ENCODE measurements around the gene DCAF6.

DCAF6 gene

DNA sequence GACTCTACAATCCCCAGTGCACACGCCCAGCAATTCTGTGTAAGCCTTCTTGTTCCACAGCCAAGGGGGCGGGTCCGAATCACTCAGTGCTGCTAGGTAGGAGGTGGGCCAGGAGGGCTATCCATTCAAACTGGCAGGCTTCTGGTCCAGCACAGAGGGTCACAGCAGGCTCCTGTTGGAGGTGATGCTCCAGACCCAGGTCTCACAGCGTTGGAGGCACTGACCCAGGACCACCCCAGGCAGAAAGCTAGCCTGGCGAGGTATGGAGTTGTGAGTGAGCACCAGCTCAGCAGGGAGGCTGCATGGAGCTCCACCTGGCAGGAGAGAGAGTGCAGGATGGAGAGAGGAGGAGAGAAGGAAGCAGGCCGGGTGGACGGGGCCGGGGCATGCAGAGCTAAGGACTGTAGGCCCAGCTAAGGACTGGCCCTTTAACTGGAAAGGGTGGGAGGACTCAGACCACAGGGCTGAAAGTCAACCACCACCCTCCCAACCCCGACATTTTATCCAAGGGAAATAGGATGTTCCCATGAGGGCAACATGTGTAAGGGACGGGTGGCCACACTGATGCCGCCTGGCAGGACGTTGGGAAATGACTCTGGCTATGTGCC is 161.5 kb downstream of the DCAF6 start:
- Histone ChIP-seq H3K36me3 (ENCODE audit: control insufficient read depth in 1 of 2, insufficient read depth in 2 of 2, low read length in 2 of 2) (peaks cover 0 to 23% of the 10 kb centered on the region in 2 donors), H3K27ac (ENCODE audit: low read length) (no peak overlapping the region), H3K4me3 (ENCODE audit: low read depth in 1 of 2, low read length in 2 of 2) (no peak overlapping the region), H3K27me3 (ENCODE audit: low read depth, low read length) (no peaks in the 10 kb centered on the region), H3K4me1 (ENCODE audit: control insufficient read depth in 1 of 2, insufficient read depth in 2 of 2, low read length in 2 of 2) (peaks cover 0 to 12% of the 10 kb centered on the region in 2 donors), H3K9me3 (ENCODE audit: control insufficient read depth in 1 of 2, low read length in 2 of 2) (no peaks in the 10 kb centered on the region)

DNA sequence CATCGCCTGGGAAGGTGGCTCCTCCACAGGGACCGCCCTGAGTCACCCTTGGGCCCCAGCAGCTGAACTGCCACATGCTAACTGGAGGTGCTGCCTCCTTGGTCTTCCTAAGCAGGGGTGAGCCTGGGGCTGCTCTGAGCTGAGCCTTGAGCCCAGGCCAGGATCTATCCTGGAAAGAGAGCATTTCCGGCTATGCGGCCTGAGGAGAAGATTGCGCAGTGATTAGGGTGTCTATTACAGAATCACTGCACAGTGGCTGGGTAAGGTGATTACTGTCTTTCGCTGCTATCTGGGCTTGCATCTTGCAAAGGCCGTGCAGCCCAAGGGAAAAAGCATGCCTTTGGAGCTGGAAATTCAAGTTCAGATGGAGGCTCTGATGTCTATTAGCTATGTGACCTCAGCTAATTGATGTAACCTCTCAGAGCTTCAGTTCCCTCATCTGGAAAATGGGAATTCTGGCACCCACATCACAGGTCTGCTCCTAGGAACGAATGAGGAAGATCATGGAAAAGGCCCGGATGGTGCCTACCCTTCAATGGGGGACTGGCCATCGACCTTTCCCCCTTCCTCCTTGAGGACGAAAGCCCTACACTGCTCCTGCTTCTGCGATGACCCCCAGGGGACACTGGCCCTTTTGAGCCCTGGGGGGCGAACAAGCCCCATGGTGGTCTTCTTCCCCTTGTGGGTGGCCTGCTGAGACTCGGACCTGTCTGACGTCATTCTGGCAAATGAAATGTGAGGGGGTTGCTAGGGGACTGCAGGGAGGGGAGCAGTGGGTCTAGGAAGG is 162.2 kb downstream of the DCAF6 start:
- Histone ChIP-seq H3K27ac (ENCODE audit: low read length) (no peak overlapping the region), H3K27me3 (ENCODE audit: low read depth, low read length) (no peaks in the 10 kb centered on the region), H3K4me1 (ENCODE audit: control insufficient read depth in 1 of 2, insufficient read depth in 2 of 2, low read length in 2 of 2) (peaks cover 0 to 12% of the 10 kb centered on the region in 2 donors), H3K4me3 (ENCODE audit: low read depth in 1 of 2, low read length in 2 of 2) (no peak overlapping the region), H3K9me3 (ENCODE audit: control insufficient read depth in 1 of 2, low read length in 2 of 2) (no peaks in the 10 kb centered on the region), H3K36me3 (ENCODE audit: control insufficient read depth in 1 of 2, insufficient read depth in 2 of 2, low read length in 2 of 2) (peaks cover 0 to 26% of the 10 kb centered on the region in 2 donors)

DNA sequence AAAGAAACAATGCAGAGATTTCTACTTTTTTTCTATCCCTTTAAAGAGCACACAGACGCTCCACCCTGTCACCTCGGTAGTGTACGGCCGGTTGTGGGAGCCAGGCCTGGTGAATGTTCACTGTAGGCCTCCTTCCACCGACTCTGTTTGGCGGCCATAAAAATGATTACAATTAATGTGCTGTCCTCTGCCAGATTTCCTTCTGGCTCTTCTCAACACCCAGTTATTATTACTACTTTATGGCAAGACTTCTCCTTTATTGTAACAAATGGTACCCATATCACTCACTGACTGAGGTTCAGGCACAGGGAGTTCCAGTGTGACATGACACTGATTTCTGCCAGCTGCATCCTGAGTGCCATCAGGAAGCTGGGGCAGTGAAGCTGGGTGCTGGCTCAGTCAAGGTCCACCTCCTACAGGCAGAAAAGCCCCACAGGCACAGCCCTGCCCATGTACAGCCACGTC is 162.9 kb downstream of the DCAF6 start:
- H3K36me3 ChIP-seq (ENCODE audit: control insufficient read depth in 1 of 2, insufficient read depth in 2 of 2, low read length in 2 of 2): peaks cover 0 to 29% of the 10 kb centered on the region in 2 donors
- H3K4me1 ChIP-seq (ENCODE audit: control insufficient read depth in 1 of 2, insufficient read depth in 2 of 2, low read length in 2 of 2): peaks cover 0 to 12% of the 10 kb centered on the region in 2 donors
- no peak overlapping the region for H3K27ac ChIP-seq (ENCODE audit: low read length)
- H3K4me3 ChIP-seq (ENCODE audit: low read depth in 1 of 2, low read length in 2 of 2): no peak overlapping the region
- no peaks in the 10 kb centered on the region for H3K9me3 ChIP-seq (ENCODE audit: control insufficient read depth in 1 of 2, low read length in 2 of 2)
- H3K27me3 ChIP-seq (ENCODE audit: low read depth, low read length): no peaks in the 10 kb centered on the region

DNA sequence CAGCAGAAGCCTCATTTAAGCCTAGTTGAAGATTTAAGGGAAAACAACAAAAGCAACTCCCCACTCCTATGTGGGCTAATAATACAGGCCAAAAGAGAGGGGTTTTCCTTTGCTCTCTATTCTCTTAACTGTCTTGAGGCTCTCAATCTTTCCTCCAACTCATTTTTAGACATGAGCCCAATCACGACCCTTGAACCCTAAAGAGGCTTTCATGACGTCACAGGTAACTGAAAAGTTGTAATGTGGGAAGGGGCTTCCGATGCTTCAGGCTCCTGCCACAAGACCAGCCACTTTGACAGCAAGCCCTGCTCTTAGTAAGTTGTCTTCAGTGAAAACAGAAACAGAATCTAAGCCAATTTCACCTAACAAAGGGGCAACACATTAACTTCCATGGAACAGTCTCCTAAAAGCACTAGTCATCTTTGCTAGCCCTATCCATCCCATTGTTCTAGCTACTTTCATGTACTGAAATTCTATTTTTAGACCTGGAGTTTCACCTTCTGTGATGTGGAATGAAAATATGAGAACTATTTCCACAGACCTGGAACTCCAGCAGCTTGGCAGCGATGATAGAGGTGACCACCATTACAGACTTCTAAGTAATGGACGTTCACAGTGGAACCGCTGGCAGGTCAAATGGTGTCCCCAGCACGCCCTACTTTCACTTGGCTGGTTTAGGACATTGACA is 164.0 kb downstream of the DCAF6 start:
- Histone ChIP-seq H3K27me3 (ENCODE audit: low read depth, low read length) (no peaks in the 10 kb centered on the region), H3K36me3 (ENCODE audit: control insufficient read depth in 1 of 2, insufficient read depth in 2 of 2, low read length in 2 of 2) (peaks cover 0 to 33% of the 10 kb centered on the region in 2 donors)

DNA sequence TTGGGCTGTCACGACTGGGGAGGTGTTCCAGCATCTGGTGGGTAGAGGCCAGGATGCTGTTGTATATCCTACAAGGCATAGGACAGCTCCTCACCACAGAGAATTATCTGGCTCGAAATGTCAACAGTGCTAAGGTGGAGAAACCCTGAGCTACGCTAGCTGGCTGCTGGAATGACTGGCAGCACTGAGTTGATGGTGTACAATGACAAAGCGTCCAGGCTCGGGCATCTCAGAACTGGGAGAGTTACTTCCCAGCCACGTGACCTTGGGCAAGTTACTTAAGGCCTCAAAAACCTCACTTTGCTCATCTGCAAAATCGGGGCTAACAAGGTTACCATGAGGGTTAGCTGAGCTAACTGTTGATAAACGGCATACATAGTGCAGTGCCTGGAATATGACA is 164.9 kb downstream of the DCAF6 start:
- Histone ChIP-seq H3K36me3 (ENCODE audit: control insufficient read depth in 1 of 2, insufficient read depth in 2 of 2, low read length in 2 of 2) (peaks cover 0 to 29% of the 10 kb centered on the region in 2 donors), H3K4me1 (ENCODE audit: control insufficient read depth in 1 of 2, insufficient read depth in 2 of 2, low read length in 2 of 2) (peaks cover 0 to 12% of the 10 kb centered on the region in 2 donors)

More for the DNA sequence above, 164.0 kb downstream of the DCAF6 start:
- Histone ChIP-seq H3K27ac (ENCODE audit: low read length) (no peak overlapping the region), H3K4me1 (ENCODE audit: control insufficient read depth in 1 of 2, insufficient read depth in 2 of 2, low read length in 2 of 2) (peaks cover 0 to 12% of the 10 kb centered on the region in 2 donors), H3K4me3 (ENCODE audit: low read depth in 1 of 2, low read length in 2 of 2) (no peak overlapping the region), H3K9me3 (ENCODE audit: control insufficient read depth in 1 of 2, low read length in 2 of 2) (no peaks in the 10 kb centered on the region)

DNA sequence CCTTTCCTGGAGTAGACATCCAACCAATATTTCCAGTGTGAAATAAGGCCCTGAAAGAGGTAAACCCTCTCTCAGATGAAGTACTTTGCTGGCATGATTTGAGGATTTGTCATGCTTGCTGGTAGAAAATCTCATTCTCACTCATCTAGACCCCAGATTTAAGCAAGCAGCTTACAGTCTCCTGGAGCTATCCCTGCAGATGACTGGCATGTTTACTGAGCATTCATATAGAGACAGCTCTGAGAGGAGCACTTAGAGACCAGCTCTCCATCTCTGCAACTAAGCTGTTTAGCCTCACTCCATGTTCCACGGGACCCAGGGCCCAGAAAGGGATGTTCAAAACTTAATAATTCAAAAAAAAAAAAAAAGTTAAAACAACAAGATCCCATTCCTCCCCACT is 166.0 kb downstream of the DCAF6 start:
- Histone ChIP-seq H3K4me3 (ENCODE audit: low read depth in 1 of 2, low read length in 2 of 2) (no peak overlapping the region), H3K36me3 (ENCODE audit: control insufficient read depth in 1 of 2, insufficient read depth in 2 of 2, low read length in 2 of 2) (peaks cover 0 to 20% of the 10 kb centered on the region in 2 donors)

More for the DNA sequence above, 164.9 kb downstream of the DCAF6 start:
- no peak overlapping the region for H3K4me3 ChIP-seq (ENCODE audit: low read depth in 1 of 2, low read length in 2 of 2)
- H3K27ac ChIP-seq (ENCODE audit: low read length): no peak overlapping the region
- H3K9me3 ChIP-seq (ENCODE audit: control insufficient read depth in 1 of 2, low read length in 2 of 2): no peaks in the 10 kb centered on the region
- H3K27me3 ChIP-seq (ENCODE audit: low read depth, low read length): no peaks in the 10 kb centered on the region

DNA sequence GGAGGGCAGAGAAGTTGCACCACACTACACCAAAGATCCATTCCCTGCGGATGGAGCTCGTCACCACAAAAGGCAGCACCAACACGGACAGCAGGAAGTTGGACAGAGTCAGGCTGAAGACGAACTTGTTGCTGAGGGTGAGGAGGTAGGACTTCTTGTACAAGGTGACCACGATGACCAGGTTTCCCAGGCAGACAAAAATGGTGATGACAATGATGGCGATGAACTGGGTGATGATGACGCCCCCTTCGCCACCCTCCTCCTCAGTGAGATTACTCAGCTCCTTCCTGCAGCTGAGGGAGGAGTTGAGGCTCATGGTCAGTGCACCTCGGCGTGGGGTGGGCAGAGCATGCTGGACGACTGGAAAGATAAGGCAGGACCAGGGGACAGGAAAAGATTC is 168.1 kb downstream of the DCAF6 start:
- peaks cover 0 to 19% of the 10 kb centered on the region in 2 donors for H3K36me3 ChIP-seq (ENCODE audit: control insufficient read depth in 1 of 2, insufficient read depth in 2 of 2, low read length in 2 of 2)
- no peaks in the 10 kb centered on the region for H3K9me3 ChIP-seq (ENCODE audit: control insufficient read depth in 1 of 2, low read length in 2 of 2)
- peaks cover 0 to 1% of the 10 kb centered on the region in 2 donors for H3K4me1 ChIP-seq (ENCODE audit: control insufficient read depth in 1 of 2, insufficient read depth in 2 of 2, low read length in 2 of 2)
- no peak overlapping the region for H3K27ac ChIP-seq (ENCODE audit: low read length)
- no peaks in the 10 kb centered on the region for H3K27me3 ChIP-seq (ENCODE audit: low read depth, low read length)
- H3K4me3 ChIP-seq (ENCODE audit: low read depth in 1 of 2, low read length in 2 of 2): no peak overlapping the region

More for the DNA sequence above, 166.0 kb downstream of the DCAF6 start:
- peaks cover 0 to 12% of the 10 kb centered on the region in 2 donors for H3K4me1 ChIP-seq (ENCODE audit: control insufficient read depth in 1 of 2, insufficient read depth in 2 of 2, low read length in 2 of 2)
- H3K9me3 ChIP-seq (ENCODE audit: control insufficient read depth in 1 of 2, low read length in 2 of 2): no peaks in the 10 kb centered on the region
- H3K27me3 ChIP-seq (ENCODE audit: low read depth, low read length): no peaks in the 10 kb centered on the region
- H3K27ac ChIP-seq (ENCODE audit: low read length): no peak overlapping the region

DNA sequence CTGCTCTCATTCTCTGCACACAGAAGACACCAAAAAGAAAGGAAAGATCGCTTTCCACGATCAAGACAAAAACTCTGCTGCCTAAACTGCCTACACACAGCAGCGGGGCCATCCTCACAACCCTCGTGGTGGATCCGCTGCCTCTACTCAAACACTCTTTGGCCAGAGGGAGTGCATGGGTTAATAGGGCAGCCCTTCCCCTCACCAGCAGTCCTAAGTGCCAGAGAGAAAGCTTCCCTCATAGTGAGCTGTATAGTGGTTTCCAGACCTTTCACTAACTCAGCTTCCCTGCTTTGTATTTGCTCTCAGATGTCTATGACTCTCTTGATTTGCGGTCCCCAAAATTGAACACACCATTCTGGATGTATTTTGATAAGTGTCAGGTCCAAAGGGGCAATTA is 169.4 kb downstream of the DCAF6 start:
- peaks cover 0 to 20% of the 10 kb centered on the region in 2 donors for H3K36me3 ChIP-seq (ENCODE audit: control insufficient read depth in 1 of 2, insufficient read depth in 2 of 2, low read length in 2 of 2)
- no peak overlapping the region for H3K4me3 ChIP-seq (ENCODE audit: low read depth in 1 of 2, low read length in 2 of 2)
- no peaks in the 10 kb centered on the region for H3K27me3 ChIP-seq (ENCODE audit: low read depth, low read length)
- H3K27ac ChIP-seq (ENCODE audit: low read length): no peak overlapping the region
- no peaks in the 10 kb centered on the region for H3K9me3 ChIP-seq (ENCODE audit: control insufficient read depth in 1 of 2, low read length in 2 of 2)
- H3K4me1 ChIP-seq (ENCODE audit: control insufficient read depth in 1 of 2, insufficient read depth in 2 of 2, low read length in 2 of 2): no peaks in the 10 kb centered on the region

DNA sequence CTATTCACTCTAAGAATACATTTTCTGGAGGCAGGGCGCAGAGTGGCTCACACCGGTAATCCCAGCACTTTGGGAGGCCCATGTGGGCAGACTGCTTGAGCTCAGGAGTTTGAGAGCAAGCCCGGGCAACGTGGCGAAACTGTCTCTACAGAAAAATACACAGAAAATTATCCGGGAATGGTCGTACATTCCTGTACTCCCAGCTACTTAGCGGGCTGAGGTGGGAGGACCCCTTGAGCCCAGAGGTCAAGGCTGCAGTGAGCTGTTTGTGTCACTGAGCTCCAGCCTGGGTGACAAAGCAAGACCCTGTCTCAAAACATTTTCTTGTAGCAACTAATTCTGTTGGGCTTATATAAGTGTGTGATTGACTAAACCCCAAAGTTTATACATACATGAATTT is 169.8 kb downstream of the DCAF6 start:
- no peaks in the 10 kb centered on the region for H3K4me1 ChIP-seq (ENCODE audit: control insufficient read depth in 1 of 2, insufficient read depth in 2 of 2, low read length in 2 of 2)

DNA sequence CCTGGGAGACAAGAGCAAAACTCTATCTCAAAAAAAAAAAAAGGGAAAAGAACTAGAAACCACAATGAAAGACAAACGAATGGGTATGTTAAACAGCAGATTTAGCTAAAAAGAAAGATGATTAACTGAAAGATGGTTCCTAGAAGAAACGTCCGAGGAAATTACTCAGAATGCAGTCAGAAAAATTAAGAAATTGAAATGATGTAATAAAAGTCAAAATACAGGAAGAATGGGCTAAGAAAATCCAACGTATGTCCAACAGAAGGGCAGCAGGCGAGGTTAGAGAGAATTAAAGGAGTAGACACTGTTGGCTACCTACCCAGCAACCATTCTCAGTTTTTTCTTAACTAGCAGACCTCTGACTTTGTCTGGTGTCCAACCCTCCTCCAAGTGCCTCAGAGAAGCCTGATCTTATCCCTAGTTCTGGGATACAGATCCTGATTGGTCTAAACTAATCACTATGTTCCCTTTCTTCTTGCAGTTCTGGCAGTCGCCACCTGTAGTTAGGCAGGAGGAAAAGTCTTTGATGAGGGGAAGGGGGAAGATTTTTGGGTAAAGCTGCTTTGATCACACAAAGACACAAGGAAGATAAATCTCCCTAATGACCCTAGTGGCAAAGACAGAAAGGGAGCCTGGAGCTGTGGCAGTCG is 174.5 kb downstream of the DCAF6 start:
- H3K27me3 ChIP-seq (ENCODE audit: low read depth, low read length): no peaks in the 10 kb centered on the region
- no peak overlapping the region for H3K4me3 ChIP-seq (ENCODE audit: low read depth in 1 of 2, low read length in 2 of 2)
- no peaks in the 10 kb centered on the region for H3K9me3 ChIP-seq (ENCODE audit: control insufficient read depth in 1 of 2, low read length in 2 of 2)
- no peaks in the 10 kb centered on the region for H3K4me1 ChIP-seq (ENCODE audit: control insufficient read depth in 1 of 2, insufficient read depth in 2 of 2, low read length in 2 of 2)
- peaks cover 0 to 11% of the 10 kb centered on the region in 2 donors for H3K36me3 ChIP-seq (ENCODE audit: control insufficient read depth in 1 of 2, insufficient read depth in 2 of 2, low read length in 2 of 2)
- H3K27ac ChIP-seq (ENCODE audit: low read length): no peak overlapping the region

More for the DNA sequence above, 169.8 kb downstream of the DCAF6 start:
- H3K27ac ChIP-seq (ENCODE audit: low read length): no peak overlapping the region
- H3K9me3 ChIP-seq (ENCODE audit: control insufficient read depth in 1 of 2, low read length in 2 of 2): no peaks in the 10 kb centered on the region
- H3K27me3 ChIP-seq (ENCODE audit: low read depth, low read length): no peaks in the 10 kb centered on the region
- no peak overlapping the region for H3K4me3 ChIP-seq (ENCODE audit: low read depth in 1 of 2, low read length in 2 of 2)
- H3K36me3 ChIP-seq (ENCODE audit: control insufficient read depth in 1 of 2, insufficient read depth in 2 of 2, low read length in 2 of 2): peaks cover 0 to 20% of the 10 kb centered on the region in 2 donors
